ENCODE results near the gene CLEC16A. TPM values are rescaled to one million over a fixed set of nuclear protein-coding genes. Genes with fewer than 3 reads are reported as not detected.
"Not testable (repeated sequence)": the region's sequence is repeated elsewhere in the genome, so short reads cannot be mapped to it uniquely, and the experiment has no call there.

CLEC16A gene
- total RNA-seq, 1 donor from 2014 or later, result 22.1 TPM

- no peak for DNase-seq
Observed at GRCh38 chr16:11202260-11203091, 258.1 kb downstream of the CLEC16A start.

- no peak for DNase-seq
Observed at GRCh38 chr16:11203111-11203623, 258.8 kb downstream of the CLEC16A start.

GRCh38 chr16:11204513-11205047 is 260.2 kb downstream of the CLEC16A start:
- no peak for DNase-seq

- no peak for DNase-seq
Observed at GRCh38 chr16:11205065-11205699, 260.8 kb downstream of the CLEC16A start.

GRCh38 chr16:11205754-11206581 is 261.6 kb downstream of the CLEC16A start:
- peak; percentile 48 for DNase-seq

GRCh38 chr16:11207646-11208045 is 263.3 kb downstream of the CLEC16A start:
- no peak for DNase-seq

GRCh38 chr16:11208916-11209665 is 264.7 kb downstream of the CLEC16A start:
- no peak for DNase-seq

- no peak for DNase-seq
Observed at GRCh38 chr16:11210260-11210659, 265.9 kb downstream of the CLEC16A start.

- DNase-seq, result no peak
Observed at GRCh38 chr16:11211061-11211976, 267.0 kb downstream of the CLEC16A start.

GRCh38 chr16:11211977-11212797 is 267.8 kb downstream of the CLEC16A start:
- DNase-seq, result peak; percentile 80

GRCh38 chr16:11212798-11213196 is 268.4 kb downstream of the CLEC16A start:
- DNase-seq, result no peak

- DNase-seq, result no peak
Observed at GRCh38 chr16:11213373-11213772, 269.0 kb downstream of the CLEC16A start.

GRCh38 chr16:11213799-11214198 is 269.4 kb downstream of the CLEC16A start:
- no peak for DNase-seq

- no peak for DNase-seq
Observed at GRCh38 chr16:11215935-11216556, 271.7 kb downstream of the CLEC16A start.

GRCh38 chr16:11217651-11218603 is 273.6 kb downstream of the CLEC16A start:
- DNase-seq, result no peak

- DNase-seq, result no peak
Observed at GRCh38 chr16:11218604-11218962, 274.2 kb downstream of the CLEC16A start.

GRCh38 chr16:11219178-11219577 is 274.8 kb downstream of the CLEC16A start:
- DNase-seq, result no peak

- DNase-seq, result not testable (repeated sequence)
Observed at GRCh38 chr16:11220507-11220906, 276.1 kb downstream of the CLEC16A start.
